SK-N-SH treated with all-trans-retinoic acid at 6 μM for 48 hours (cell line): ENCODE data around the gene ADGRA3.

Experiments used
- ARNTL ChIP-seq: fragments of 450-650 bp; formaldehyde crosslinking; IDR thresholded peaks from 2 replicates; pipeline ENCODE4 v1.5.0; 2020; ENCODE audit warnings: low read depth, mild to moderate bottlenecking, moderate library complexity, borderline replicate concordance
- CSRNP3 ChIP-seq: fragments of 250-450 bp; sonication (Bioruptor Pico); IDR thresholded peaks from 2 replicates; pipeline ENCODE4 v1.5.1; 2021; ENCODE audit warnings: mild to moderate bottlenecking, moderate library complexity
- ISL1 ChIP-seq: fragments of 250-450 bp; sonication (Bioruptor Pico); IDR thresholded peaks from 2 replicates; pipeline ENCODE4 v2.1.2; 2022; ENCODE audit warnings: mild to moderate bottlenecking, moderate library complexity
- POU6F1 ChIP-seq: fragments of 250-450 bp; sonication (Bioruptor Pico); IDR thresholded peaks from 2 replicates; pipeline ENCODE4 v1.8.0; 2021; ENCODE audit warnings: low read depth, mild to moderate bottlenecking, moderate library complexity, borderline replicate concordance
- RARB ChIP-seq: fragments of 250-450 bp; sonication (Bioruptor Pico); IDR thresholded peaks from 2 replicates; pipeline ENCODE4 v1.8.0; 2021; ENCODE audit warnings: mild to moderate bottlenecking, moderate library complexity
- SNAI2 ChIP-seq: fragments of 250-450 bp; sonication (Bioruptor Pico); IDR thresholded peaks from 2 replicates; pipeline ENCODE4 v1.5.0; 2020; ENCODE audit warnings: mild to moderate bottlenecking, moderate library complexity
- ZFP3 ChIP-seq: fragments of 250-450 bp; sonication (Bioruptor Pico); IDR thresholded peaks from 2 replicates; pipeline ENCODE4 v1.5.0; 2020; ENCODE audit warnings: mild to moderate bottlenecking, moderate library complexity
- ZFP30 ChIP-seq: fragments of 450-650 bp; formaldehyde crosslinking; IDR thresholded peaks from 2 replicates; pipeline ENCODE4 v1.5.0; 2022; ENCODE audit warnings: mild to moderate bottlenecking, moderate library complexity
- ZNF565 ChIP-seq: fragments of 450-650 bp; formaldehyde crosslinking; conservative IDR thresholded peaks from 2 replicates; pipeline ENCODE4 v1.5.0; 2020; ENCODE audit warnings: low read depth, mild to moderate bottlenecking, moderate library complexity
- ZNF70 ChIP-seq: fragments of 450-650 bp; formaldehyde crosslinking; IDR thresholded peaks from 2 replicates; pipeline ENCODE4 v1.5.0; 2020; ENCODE audit warnings: mild to moderate bottlenecking, moderate library complexity
- TF ChIP-seq, protein P1 (sequence below): fragments of 250-450 bp; sonication (Bioruptor Pico); IDR thresholded peaks from 2 replicates; pipeline ENCODE4 v1.8.0; 2020; ENCODE audit warnings: mild to moderate bottlenecking, moderate library complexity, borderline replicate concordance
- TF ChIP-seq, protein P2 (sequence below): fragments of 250-450 bp; sonication (Bioruptor Pico); IDR thresholded peaks from 2 replicates; pipeline ENCODE4 v1.5.1; 2020; ENCODE audit warnings: low read depth, mild to moderate bottlenecking, moderate library complexity

- TF ChIP-seq ARNTL (CRISPR knock-in tag) (no peak), POU6F1 (CRISPR knock-in tag) (no peak), RARB (CRISPR knock-in tag) (no peak), ZNF565 (CRISPR knock-in tag) (no peak), SNAI2 (no peak), ZFP3 (CRISPR knock-in tag) (no peak), ZFP30 (CRISPR knock-in tag) (no peak), ZNF70 (CRISPR knock-in tag) (no peak), ISL1 (CRISPR knock-in tag) (no peak), CSRNP3 (CRISPR knock-in tag) (no peak)
- TF ChIP-seq, protein P1, sequence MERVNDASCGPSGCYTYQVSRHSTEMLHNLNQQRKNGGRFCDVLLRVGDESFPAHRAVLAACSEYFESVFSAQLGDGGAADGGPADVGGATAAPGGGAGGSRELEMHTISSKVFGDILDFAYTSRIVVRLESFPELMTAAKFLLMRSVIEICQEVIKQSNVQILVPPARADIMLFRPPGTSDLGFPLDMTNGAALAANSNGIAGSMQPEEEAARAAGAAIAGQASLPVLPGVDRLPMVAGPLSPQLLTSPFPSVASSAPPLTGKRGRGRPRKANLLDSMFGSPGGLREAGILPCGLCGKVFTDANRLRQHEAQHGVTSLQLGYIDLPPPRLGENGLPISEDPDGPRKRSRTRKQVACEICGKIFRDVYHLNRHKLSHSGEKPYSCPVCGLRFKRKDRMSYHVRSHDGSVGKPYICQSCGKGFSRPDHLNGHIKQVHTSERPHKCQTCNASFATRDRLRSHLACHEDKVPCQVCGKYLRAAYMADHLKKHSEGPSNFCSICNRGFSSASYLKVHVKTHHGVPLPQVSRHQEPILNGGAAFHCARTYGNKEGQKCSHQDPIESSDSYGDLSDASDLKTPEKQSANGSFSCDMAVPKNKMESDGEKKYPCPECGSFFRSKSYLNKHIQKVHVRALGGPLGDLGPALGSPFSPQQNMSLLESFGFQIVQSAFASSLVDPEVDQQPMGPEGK (CRISPR knock-in tag) = no peak
- TF ChIP-seq, protein P2, sequence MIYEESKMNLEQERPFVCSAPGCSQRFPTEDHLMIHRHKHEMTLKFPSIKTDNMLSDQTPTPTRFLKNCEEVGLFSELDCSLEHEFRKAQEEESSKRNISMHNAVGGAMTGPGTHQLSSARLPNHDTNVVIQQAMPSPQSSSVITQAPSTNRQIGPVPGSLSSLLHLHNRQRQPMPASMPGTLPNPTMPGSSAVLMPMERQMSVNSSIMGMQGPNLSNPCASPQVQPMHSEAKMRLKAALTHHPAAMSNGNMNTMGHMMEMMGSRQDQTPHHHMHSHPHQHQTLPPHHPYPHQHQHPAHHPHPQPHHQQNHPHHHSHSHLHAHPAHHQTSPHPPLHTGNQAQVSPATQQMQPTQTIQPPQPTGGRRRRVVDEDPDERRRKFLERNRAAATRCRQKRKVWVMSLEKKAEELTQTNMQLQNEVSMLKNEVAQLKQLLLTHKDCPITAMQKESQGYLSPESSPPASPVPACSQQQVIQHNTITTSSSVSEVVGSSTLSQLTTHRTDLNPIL (CRISPR knock-in tag) = no peak
Measured at GRCh38 chr4:22407361-22407760, 108.5 kb downstream of the ADGRA3 start.
